HG03064 (cell line): ENCODE data around the gene DPYSL5.

ENCODE experiments used
- ATAC-seq: cut with Tn5 transposase; IDR thresholded peaks from one replicate; pipeline ENCODE4 v1.9.1; 2021; ENCODE audit warnings: low read depth; ENCODE audit not compliant: unreplicated experiment

The DPYSL5 gene

DNA sequence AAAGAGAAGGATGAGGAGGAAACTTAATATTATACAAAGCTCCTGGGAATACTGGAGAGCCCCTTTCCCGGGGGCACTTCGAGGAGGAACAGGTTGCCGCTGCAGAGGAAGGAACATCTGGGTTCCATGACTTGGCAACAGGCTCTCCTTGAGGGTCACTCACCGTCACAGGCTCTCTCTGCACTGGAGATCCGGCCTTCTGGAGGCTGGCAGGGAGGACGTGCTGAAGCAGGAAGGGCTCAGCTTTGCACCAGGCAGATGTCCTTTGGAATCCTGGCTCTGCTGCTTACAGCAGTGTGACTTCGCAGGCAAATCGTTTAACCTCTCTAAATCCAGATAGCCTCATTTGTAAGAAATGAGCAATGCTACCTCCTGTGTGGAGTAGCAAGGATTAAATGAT is 2.9 kb upstream of the DPYSL5 start:
- ATAC-seq, result no peak

DNA sequence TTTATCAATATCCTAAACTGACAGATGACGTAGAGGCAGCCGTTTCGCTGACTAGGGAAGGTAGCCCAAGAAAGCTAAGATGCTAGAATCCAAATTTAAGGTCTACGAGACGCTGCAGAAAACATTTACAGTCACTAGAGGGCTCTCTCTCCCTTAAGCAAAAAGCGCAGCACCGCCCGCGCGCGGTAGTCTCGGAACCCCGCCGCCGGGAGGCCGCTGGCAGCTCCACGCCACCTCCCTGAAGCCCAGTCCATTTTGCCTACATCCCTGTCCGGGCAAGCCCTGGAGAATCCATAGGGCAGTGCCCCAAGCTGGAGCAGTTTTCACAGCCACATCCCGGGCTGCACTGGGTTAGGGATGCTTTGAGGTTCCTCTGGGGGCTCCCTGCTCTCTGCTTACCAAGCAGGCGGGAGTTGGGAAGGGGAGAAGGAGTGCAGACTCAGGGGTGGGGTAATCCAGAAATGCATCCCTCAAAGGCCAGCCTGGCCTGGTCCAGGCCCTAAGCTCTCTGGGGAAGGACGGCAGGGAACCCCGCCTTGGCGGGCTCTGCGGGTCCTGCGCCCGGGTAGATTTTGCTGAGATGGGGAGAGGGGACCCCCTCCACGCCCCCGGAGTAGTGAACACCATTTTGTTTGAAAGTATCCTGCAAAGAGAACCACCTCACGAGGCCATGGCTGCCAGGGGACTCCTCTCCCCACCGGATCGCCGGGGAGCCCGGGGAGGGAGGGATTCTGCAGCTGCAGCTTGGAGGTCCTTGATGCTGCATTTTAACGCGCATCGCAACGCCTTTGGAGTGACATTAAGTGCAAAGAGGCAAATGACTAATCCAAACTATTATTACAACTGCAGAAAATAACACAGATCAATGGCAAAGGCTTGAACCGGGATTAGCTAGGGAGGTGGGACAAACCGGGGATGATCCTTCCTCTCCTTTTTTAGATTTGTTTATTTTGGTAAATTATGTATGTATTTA is 1.3 kb upstream of the DPYSL5 start:
- no peak for ATAC-seq

DNA sequence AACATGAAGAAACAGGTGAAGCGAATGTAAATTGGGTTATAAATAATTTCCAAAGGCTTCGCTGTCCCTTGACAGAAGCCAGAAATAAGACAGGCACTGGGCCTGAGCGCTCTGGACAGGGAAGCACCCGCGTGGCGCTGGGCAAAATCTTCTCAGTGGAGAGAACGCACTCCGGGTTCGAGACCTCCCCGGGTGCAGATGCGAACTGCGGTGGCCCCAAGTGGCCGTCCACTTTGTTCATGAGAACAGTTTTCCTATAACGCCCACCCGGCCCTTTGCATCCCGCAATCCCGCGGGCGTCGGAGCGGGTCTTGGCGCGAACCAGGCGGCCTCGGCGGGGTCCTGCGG is 651 bp upstream of the DPYSL5 start:
- no peak for ATAC-seq

DNA sequence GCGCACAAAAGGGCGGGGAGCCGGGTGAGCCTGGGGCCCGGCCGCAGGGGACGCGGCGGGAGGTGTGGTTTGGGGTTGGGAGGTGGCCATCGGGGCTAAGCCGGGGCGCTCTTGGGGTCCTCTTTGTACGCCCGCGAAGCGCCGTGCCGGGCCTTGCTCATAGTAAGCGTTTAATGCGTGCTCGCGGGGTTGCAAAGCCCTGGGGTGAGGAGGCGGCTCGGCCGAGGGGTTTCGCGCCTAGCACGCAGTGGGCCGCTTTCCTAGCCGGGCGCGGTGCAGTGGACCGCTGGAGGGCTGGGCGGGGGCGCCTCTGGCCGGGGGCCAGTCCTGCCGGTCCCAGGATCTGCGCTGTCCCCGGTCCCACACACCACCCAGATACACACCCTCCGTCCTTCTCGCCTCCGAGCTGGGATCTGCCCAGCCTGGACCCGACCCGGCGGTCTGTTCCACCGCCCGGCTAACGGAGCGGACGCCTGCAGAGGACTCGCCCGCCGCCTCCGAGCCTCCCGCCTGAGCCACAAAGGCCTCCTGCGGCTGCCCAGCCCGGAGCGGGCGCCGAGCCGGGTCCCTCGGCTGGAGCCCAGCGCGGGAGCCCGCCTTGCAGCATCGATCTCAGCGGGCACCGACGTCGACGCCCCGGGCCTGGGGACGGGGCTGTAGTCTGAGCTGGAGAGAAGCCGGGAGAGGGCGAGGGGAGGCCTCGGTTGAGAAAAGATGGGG is 564 bp downstream of the DPYSL5 start:
- no peak for ATAC-seq

DNA sequence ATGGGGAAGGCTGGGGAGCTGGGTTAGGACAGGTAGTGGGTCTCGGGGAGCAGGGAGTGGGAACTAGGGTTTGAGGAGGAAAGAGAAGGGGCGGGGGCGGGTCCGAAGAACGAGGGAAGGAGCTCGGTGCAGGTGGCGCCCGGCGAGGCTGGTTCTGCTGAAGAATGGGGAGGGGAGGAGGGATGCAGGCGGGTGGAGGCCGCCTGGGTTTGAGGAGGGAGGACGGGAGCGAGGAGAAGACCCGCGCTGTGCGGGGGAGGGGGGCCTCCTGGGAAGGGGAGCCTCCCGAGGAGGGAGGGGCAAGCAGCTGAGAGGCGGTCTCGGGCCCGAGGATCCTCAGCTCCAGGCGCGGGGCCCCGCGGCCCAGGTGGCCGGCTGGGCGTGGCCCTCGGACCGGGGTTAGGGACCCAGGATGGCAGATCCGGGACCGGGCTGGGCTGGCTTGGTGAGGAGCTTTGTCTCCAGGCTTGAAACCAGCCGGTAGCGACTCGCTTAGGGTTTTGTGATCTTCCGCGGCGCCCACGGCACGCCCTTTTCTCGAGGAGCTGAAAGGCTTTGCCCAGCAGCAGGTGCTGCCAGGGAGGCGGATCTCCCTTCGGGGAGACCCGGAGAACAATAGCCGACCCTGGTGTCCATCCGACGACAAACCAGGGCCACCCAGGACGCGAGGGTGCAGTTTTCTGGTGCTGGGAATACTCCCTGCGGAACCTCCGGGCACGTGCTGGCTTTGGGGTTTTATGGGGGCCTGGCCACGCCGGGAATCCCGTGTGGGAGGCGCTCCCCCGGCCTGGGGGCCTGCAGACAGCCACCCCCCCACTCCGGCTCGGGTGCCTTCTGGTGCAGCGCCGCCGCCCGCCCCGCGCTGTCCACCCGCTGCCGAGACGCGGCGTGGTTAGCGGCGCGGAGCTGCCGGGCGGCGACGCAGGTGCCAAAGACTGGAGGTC is 1.4 kb downstream of the DPYSL5 start:
- ATAC-seq, result no peak

DNA sequence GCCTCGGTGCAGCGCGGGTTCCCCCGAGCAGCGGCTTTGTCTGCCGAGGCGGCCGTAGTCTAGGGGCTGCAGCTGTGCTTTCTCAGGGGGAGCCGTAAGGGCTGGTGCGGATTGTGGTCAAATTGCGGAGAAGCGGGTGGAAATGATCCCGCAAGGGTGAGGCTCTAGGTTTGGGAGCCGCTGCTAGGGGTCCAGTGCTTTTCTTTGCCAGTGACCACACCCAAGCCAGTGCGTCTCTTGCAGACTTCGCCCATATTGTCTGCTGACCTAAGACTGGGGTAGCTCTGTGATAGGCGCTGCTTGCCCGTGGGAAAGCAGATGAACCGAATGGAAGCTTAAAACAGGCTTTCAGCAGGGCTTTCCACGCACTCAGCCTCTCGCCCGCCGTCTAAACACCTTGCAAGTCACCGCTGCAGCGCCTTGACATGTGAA is 2.1 kb downstream of the DPYSL5 start:
- no peak for ATAC-seq

DNA sequence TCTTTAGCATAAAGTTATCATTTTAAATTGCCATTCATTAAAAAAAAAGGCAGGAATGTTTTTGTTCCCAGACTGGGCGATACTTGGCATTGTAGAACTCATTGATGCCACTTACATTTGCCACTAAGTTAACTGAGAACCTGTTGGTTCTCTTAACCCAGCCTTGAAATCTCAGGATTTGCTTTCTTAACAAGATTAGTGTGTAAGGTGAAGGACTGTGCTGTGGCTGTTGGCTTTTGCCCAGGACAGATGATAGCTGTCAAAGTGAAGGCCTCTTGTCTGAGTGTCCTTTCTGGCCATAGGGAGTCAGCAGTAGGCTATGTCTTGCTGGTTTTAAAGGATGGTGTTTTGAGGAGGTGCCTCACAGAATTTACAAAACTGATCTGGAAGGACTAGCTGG is 2.6 kb downstream of the DPYSL5 start:
- ATAC-seq, result no peak

DNA sequence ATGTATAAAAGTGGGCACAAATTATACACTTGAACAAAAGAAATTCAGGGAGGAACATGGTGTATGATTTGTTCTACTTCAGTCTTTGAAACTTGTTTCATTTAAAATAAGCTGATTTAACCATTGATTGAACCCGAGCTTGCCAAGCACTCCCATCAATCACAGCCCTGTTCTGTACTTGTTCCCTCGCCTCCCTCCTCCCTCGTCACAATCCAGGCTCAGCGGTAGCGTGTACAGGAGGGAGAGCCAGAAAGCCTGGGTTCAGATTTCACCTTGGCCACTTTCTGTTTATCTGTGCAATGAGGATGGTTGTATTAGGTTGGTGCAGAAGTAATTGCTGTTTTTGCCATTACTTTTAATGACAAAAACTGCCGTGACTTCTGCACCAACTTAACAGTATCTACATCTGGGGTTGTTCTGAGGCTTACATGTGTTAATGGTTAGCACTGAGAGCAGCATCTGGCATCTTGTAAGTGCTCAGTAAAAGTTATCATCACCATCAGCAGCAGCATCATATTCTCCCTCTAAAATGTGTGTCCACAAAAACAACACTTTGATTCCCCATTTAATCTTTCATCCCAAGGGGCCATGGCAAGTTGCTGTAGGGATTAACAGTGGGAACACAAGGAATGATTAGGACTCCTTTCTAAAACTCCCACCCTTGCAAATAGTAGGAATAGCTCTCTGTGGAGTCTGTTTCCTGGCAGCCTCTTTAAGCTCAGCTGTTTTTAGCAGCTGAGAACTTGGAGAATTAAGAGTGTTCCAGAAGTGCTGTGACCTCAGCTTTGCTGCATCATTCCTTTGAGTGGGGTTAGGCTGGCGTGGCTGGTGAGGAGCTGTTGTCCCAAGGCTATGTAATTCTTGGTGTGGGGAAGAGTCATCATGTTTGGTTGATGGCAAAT is 4.7 kb downstream of the DPYSL5 start:
- ATAC-seq, result no peak

DNA sequence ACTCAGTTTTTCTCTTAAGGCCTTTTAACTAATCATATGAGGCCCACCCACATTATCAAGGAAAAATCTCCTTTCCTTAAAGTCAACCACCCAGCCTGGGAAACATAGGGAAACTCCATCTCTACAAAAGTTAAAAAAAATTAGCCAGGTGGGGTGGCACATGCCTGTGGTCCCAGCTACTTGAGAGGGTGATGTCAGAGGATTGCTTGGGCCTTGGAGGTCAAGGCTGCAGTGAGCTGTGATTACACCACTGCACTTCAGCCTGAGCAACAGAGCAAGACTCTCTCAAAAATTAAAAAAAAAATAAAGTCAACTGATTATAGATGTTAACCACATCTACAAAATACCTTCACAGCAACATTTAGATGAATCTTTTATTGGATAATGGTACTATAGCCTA is 5.8 kb downstream of the DPYSL5 start:
- no peak for ATAC-seq

DNA sequence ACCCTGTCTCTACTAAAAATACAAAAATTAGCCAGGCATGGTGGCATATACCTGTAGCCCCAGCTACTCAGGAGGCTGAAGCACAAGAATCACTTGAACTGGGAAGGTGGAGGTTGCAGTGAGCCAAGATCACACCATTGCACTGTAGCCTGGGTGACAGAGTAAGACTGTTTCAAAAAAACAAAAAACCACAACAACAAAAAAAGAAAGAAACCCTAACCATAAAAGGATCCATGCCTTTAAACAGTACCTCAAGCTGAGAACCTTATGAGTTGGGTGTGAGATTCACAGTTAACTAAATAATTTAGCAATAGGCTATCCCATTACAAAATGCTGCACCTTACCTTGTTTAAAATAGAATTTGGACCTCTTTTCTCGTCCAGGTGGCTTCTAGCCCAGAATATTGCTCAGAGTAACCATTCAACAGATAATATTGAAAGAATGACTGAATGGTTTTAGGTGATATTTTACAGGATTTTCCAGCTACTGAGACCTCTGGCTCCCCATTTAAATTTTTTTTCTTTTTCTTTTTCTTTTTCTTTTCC is 6.4 kb downstream of the DPYSL5 start:
- no peak for ATAC-seq

DNA sequence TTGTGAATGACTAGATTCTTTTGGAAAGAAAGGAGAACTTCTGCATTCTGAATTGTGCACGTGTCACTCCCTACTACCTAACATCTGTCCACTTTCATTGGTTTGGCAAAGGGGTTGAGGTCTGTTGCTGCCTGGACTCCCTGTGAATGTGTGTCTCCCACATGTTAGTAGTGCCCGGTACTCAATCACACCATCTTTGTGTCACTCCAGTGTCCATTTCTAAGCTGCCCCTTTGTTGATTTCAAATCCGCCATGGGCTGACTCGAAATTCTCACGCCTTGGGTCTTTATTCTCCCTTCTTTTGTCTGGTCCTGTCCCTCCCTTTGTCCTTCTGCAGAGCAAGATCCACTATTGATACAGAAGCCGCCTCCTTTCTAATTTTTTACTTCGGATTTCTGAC is 7.5 kb downstream of the DPYSL5 start:
- no peak for ATAC-seq

DNA sequence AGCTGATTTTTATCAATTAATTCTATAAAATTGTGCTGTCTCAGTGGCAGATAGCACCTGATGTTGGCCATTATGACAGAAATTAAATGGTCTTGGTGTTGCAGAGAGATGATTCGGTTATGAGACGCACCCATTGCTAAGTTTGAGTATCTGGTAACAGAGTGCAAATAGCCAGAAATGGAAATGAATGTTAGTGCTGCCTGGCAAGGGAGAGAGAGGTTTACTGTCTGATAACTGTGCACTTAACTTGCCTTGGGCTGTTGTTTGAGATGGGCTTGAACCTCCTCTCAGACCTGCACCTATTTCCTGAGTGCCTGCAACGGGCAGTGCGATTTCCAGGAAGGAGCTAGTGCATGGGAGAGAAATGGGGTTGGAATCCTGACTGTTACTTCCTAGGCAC is 11.7 kb downstream of the DPYSL5 start:
- no peak for ATAC-seq

DNA sequence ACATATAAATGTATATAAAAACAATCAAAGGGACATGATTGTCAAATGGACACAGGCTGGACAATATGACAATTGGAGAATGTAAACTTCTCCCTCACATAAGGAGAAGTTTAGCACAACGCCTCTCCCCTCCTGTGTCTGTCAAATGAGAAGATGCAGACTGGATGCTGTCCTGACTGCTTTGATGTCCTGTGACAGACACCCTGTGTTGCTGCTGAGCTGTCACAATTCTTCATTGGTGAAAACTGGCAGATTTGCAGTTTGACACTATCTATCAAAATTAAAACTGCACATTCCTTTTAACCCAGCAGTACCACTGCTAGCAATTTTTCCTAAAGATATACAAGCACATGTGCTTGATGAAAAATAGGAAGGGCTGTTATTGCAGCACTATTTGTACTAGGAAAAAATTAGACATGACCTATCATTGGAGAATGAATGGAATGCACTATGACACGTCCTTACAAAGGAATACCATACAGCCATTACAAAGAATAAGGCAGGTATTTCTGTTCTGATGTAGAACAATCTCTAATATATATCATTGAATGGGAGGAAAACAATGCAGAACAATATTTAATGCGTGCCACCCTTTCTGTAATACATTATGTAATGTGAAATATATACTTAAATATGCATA is 12.4 kb downstream of the DPYSL5 start:
- ATAC-seq, result no peak

DNA sequence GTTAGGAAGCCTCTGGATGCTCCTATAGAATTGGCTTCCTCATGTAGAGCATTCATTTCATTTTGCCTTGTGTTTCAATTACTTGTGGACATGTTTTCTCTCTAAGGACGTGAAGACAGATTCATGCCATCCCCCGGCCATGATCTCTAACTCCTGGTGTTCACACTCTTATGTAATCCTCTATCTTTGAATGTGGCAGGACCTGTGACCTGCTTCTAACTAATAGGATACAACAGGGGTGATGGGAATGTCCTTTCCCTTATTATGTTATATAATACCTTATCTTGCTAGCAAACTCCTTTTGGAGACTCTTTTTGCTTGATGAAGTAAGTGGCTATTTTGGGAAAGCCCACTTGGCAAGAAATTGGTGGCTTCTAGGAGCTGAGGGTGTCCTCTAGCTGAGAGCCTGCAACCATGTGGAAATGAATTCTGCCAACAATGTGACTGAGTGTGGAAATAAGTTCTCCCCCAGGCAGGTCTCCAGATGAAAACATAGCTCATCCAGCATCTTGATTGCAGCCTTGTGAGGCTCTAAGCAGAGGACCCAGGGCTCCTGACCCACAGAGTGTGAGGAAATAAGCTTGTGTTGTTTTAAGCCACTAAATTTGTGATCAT is 13.8 kb downstream of the DPYSL5 start:
- ATAC-seq, result no peak

DNA sequence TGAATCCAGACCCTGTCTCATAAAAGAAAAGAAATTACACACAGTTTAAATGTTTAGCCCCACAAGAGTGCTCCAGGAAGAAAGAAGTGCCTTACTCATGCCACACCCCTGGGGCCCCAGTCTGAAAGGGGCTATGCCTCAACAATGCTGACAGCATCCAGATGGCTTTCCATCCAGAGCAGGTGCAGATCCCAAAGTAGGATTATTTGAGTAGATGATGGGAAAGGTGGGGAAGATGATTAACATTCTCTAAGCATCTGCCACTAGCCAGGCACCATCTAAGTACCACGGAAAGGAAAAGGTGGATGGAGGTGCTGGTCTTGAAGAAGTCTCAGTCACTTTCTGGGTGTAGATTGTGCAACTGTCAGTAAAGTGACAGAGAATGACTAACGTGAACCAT is 16.3 kb downstream of the DPYSL5 start:
- ATAC-seq, result no peak

DNA sequence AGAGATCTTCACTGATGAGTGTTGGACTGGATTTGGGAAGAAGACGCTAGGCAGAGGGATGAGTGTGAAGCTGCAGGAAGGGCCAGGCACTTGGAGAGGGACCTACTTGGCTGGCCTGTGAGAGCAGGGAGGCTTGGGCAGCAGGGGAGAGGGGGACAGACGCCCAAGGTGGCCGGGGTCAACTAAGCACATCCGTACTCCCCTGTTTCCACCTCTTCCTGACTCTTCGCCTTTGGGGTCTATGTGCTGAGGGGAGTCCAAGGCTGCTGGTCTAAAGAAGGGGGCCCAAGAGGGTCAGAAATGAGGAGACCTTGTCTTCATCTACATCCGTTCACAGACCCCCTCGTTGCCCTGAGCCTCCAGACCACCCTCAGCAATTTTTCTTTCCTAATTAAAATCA is 16.7 kb downstream of the DPYSL5 start:
- ATAC-seq, result no peak

DNA sequence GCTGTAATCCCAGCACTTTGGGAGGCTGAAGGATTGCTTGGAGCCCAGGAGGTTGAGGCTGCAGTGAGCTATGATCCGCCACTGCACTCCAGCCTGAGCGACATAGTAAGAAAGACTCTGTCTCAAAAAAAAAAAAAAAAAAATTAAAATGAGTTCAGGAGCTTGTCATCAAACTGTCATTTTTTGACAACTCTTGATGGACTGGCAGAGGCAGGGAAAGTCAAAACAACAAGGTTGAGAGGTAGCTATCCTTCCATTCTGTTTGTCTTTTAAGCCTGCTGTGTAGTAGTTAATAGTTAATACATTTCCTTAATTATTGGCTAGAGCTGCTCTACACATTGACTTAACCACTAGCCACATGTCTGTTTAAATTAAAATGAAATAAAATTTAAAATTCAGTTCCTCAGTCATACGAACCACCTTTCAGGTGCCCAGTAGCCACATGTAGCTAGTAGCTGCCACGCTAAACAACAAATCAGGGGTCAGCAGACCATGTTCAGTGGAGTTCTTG is 22.7 kb downstream of the DPYSL5 start:
- no peak for ATAC-seq

DNA sequence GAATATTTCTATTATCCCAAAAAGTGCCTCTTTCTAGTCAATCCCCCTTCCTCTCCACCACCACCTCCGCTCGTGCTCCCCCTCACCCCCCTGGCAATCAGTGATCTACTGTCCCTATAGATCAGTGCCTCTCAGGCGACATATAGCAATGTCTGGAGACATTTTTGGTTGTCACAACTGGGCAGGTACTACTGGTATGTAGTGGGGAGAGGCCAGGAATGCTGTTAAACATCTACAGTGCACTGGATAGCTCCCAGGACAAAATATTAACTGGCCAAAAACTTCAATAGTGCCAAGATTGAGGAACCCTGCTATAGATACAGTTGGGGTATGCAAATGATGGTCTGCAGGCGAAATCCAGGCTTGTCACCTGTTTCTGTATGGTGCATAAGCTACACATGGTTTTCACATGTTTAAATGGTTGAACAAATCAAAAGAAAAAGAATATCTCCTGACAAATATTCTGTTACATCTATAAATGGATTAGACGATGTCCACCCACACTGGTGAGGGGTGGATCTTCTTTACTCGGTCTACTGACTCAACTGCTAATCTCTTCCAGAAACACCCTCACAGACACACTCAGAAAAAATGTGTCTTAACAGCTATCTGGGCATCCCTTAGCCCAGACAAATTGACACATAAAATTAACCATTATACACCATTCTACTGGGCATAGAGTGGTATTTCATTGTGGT is 25.5 kb downstream of the DPYSL5 start:
- ATAC-seq, result no peak
